ENCODE results near the gene NAT8L.

NAT8L gene

DNA sequence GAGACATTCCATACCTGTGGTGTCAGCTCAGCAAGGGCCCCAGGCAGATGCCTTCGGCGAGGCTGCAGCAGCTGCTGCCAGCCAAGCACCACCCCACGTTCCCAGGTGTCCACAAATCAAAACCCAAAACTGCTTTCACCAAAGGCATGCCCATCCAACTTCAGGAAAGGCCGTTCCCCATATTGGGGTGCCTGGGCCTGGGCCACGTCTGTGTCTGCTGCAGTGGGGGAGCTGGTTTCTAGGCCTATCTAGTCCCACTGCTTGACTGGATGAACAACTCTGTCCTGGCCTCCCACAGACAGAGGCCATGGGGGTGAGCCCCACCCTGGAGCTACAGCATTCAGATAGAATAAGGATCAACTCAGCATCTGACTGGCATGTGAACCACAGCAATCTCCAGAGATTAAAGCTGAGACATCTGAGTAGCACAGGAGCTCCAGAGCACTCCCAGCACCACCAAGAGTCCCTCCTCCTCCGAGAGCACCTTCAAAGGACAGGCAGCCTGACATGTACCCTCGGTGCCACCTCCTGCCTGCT is 37.0 kb downstream of the NAT8L start:
- DNase-seq: no peak

DNA sequence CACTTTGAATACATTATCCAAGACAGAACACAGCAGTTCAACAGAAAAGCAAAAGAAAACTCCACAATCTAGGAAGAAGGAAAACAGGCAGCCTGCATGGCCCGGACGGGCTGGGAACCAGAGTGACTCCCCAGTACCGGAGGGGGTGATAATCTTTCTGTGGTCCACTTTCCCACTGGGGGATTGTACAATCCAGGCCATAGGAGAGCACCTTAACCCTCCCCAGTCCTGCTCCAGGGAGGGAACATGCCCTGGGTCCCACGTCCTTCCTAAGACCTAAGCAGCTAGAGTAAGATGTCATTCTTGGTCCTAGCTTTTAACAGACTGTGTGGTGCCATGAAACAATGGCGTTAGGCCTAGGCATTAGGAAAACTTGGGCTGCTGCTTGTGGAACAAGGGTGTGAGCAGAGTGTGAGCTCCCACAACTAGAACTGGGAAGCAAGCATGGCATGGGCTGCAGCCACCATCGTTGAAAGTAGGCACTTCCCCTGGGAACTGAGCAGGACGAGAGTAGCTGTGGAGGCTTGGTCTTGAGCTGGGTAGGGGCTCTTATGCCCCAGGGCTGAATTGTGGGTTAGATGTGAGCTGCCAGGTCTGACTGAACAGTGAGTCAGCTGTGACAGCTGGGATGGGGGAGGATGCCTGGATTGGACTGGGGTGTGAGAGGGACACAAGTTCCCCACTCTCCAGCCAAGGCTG is 42.4 kb downstream of the NAT8L start:
- DNase-seq: no peak

DNA sequence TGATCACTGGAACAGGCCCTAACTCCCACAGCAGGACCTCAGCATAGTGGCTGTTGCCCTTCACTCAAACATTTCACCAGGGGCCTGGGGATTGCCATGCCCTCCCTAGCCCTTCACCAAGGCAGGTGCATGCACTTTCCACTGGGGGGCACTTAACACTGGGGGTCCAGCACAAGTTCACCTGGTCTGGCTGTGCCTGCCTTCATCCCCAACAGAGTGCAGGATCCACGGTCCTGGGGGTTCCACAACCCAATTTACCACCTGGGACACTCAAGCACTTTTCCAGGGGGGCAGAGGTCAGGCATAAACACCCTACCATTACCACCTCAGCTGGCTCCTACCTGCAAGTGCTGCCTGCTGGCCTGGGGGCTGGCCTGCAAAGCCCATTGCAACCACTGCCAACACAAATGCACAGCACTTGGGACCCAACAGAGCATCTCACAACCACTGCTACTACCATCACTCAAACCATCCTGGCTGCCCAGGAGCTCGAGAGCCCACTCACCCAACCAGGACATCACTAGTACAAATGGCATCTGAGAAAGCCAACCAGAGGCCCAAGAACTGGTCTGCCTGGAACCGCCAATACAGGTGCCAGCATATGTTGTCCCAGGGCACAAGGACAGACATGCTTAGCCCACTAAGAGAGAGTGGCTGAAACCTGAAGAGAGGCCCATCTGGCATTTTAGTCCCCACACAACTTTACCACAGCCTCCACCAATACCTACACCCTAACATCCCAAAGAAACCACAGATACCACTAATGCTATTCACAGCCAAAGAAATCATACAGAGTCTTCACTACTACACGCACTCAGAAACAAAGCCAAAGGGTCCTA is 43.1 kb downstream of the NAT8L start:
- no peak for DNase-seq

DNA sequence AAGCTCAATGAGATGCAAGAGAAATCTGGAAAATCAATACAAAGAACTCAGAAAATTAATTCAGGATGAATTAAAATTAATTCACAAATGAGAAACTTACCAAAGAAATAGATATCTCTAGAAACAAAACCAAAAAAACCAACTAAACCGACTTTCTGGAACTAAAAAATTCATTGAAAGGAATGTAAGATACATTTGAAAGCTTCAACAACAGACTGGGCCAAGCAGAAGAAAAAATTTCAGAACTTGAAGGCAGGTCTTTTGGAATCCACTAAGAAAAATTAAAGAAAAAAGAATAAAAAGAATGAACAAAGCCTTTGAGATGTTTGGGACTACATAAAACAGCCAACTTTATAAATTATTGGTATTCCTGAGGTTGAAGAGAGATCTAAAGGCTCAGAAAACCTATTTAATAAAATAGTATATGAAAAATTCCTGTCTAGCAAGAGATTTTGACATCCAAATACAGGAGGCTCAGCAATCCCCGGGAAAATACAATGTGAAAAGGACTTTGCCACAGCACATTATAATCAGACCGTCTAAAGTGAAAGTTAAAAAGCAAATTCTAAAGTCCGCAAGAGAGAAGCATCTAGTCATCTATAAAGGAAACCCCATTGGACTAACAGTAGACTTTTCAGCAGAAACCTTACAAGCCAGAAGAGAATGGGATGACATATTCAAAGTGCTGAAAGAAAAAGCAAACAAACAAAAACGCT is 44.2 kb downstream of the NAT8L start:
- DNase-seq: no peak

DNA sequence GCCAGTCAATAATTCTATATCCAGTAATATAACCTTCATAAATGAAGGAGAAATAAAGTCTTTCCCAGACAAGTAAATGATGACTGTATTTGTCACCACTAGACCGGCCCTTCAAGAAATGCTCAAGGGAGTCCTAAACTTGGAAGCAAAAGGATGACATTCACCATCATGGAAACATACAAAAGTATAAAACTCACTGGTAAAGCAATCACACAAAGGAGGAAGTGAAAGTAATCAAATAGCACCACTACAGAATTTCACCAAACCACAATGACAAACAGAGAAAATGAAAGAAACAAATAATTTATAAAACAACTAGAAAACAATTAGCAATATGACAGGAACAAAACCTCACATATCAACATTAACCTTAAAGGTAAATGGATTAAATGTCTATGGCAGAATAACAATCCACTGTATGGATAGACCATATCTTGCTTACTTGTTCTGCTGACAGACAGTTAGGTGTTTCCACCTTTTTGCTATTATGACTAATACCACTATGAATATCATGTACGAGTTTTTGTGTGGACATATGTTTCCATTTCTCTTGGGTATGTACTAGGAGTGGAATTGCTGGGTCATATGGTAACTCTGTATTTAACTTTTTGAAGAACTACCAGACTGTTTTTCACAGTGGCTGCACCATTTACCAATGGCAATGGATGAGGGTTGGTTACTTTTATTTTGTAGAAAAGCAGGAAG is 44.9 kb downstream of the NAT8L start:
- DNase-seq: no peak

- no peak for DNase-seq
These were observed 45.6 kb downstream of the NAT8L start for GRCh38 chr4:2104556-2105345.

GRCh38 chr4:2105559-2105958 is 46.4 kb downstream of the NAT8L start:
- no peak for DNase-seq

DNA sequence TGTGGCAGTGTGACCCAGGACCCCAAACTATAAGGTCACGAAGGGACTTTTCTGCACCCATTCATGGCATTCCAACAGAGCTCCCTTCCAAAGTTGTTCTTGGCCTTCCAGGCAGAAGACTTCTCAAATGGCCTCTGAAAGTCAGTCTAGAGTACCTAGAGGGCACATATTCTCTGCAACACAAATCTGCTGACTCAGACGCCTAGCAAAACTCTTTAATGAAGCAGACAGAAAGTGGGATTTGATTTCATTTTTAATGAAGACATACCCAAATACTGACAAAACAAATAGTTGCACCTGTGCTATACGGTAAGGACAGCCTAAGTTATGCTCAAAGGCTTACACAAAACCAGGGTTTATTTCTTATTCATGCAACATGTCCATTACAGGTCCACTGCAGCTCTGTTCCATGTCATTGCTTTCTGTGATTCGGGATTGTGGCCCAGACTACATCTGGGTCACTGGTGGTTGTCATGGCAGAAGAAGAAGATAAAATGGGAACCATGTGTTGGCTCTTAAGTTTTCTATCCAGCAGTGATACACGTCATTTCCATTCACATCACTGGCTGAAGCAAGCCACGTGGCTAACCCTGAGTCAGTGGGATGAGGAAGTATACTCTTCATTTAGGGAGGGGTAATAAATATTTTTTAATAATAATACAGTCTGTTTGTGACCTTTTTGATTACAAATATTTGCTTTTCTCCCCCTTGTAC is 57.7 kb downstream of the NAT8L start:
- no peak for DNase-seq
